Measurements from ENCODE around the gene GMEB2. TPM values are rescaled to one million over a fixed set of nuclear protein-coding genes. Genes with fewer than 3 reads are reported as not detected.

The GMEB2 gene
- total and polyA plus RNA-seq, 10 of the 15 experiments (the other 5 are each of a cell fraction or from before 2014, with no cell fraction given): 0.08 to 15.1 (median 6.9) TPM

GRCh38 chr20:63657937-63658748 is 31.2 kb upstream of the GMEB2 start, which contains the start of gene RTEL1 (continued):
- TF ChIP-seq NKRF (conservative IDR thresholded peaks at IDR 0.05) (peak; percentile 97), RUNX3 (IDR thresholded peaks at IDR 0.05; ENCODE audit: low read length) (peak; percentile 93), ZZZ3 (IDR thresholded peaks at IDR 0.05; ENCODE audit: control insufficient read depth, insufficient read length, low read depth) (no peak), ZNF217 (IDR thresholded peaks at IDR 0.05) (peak; percentile 62; the same call in 1 of the 2 replicates), MTA3 (IDR thresholded peaks at IDR 0.05; ENCODE audit: borderline replicate concordance, low read length) (no peak), BHLHE40 (IDR thresholded peaks at IDR 0.05; ENCODE audit: borderline replicate concordance in 1 of 2, low read depth in 2 of 2, low read length in 1 of 2) (peak; percentile 27 to 52; a peak in 1 of 4 replicates), EGR1 (IDR thresholded peaks at IDR 0.05; ENCODE audit: borderline replicate concordance in 1 of 2, low read depth in 2 of 2, low read length in 2 of 2) (peak; percentile 60 to 61; a peak in 2 of 3 replicates), FOS (IDR thresholded peaks at IDR 0.05; ENCODE audit: borderline replicate concordance, extremely low read depth, insufficient read length) (no peak), USF2 (IDR thresholded peaks at IDR 0.05; ENCODE audit: borderline replicate concordance, low read depth, low read length) (no peak), EP300 (IDR thresholded peaks at IDR 0.05; ENCODE audit: borderline replicate concordance in 1 of 2, control insufficient read depth in 1 of 2, low read depth in 2 of 2, low read length in 2 of 2) (no peak), NFYB (IDR thresholded peaks at IDR 0.05; ENCODE audit: insufficient read depth, low read depth, low read length) (0 out of 2 replicates have a peak, but pooled peaks have one; percentile 10)
